H1 (cell line): ENCODE results near the gene RAPGEF6. TPM values are rescaled to one million over a fixed set of nuclear protein-coding genes. Genes with fewer than 3 reads are reported as not detected.

Experiments
- CTCF ChIA-PET: fragments of 300-600 bp; sonication (Branson Sonifier 250); formaldehyde crosslinking; loops from one replicate; lab custom pipeline; 2021; ENCODE audit not compliant: partially characterized antibody; lab: Charles Lee
- POLR2A ChIA-PET: fragments of 300-600 bp; sonication (Branson Sonifier 250); formaldehyde crosslinking; loops from one replicate; lab custom pipeline; 2021; ENCODE audit warnings: inconsistent platforms; ENCODE audit not compliant: partially characterized antibody; lab: Charles Lee
- DNase-seq, 2 experiments: peaks; one replicate each; pipeline versions ENCODE4 v3.0.0 to v3.0.0-alpha.2; 2010 to 2022; ENCODE audit warnings: low spot score in 2 of 2, low read depth in 1 of 2, mixed read lengths in 1 of 2
- FAIRE-seq: peaks from 2 replicates; lab custom pipeline; 2011; peaks lifted over from hg19 to GRCh38; lab: Jason Lieb, UNC
- H2AFZ ChIP-seq: 2 replicates; pipeline ENCODE4 v1.8.1; 2012; ENCODE audit warnings: low read length, inconsistent platforms
- H2AK5ac ChIP-seq: 2 replicates; pipeline ENCODE4 v1.6.1; 2013; ENCODE audit warnings: low read depth, low read length
- H2BK120ac ChIP-seq: replicated peaks from 2 replicates; pipeline ENCODE3; 2013; ENCODE audit warnings: low read depth, low read length, inconsistent platforms
- H2BK12ac ChIP-seq: 2 replicates; pipeline ENCODE4 v1.6.1; 2013; ENCODE audit warnings: low read depth, low read length
- H2BK15ac ChIP-seq: 2 replicates; pipeline ENCODE4 v1.6.1; 2013; ENCODE audit warnings: low read length
- H2BK20ac ChIP-seq: 2 replicates; pipeline ENCODE4 v1.6.1; 2013; ENCODE audit warnings: low read length
- H2BK5ac ChIP-seq: 2 replicates; pipeline ENCODE4 v1.6.1; 2013; ENCODE audit warnings: low read depth, low read length
- H3K14ac ChIP-seq: 2 replicates; pipeline ENCODE4 v1.6.1; 2013; ENCODE audit warnings: inconsistent platforms; ENCODE audit not compliant: insufficient read length
- H3K18ac ChIP-seq: 2 replicates; pipeline ENCODE4 v1.6.1; 2013; ENCODE audit warnings: low read length; ENCODE audit errors: extremely low read depth
- H3K23ac ChIP-seq: 2 replicates; pipeline ENCODE4 v1.6.1; 2013; ENCODE audit warnings: inconsistent platforms; ENCODE audit not compliant: insufficient read length
- H3K23me2 ChIP-seq: 2 replicates; pipeline ENCODE4 v1.6.1; 2013; ENCODE audit warnings: low read depth, low read length
- H3K27ac ChIP-seq: 2 replicates; pipeline ENCODE4 v1.6.1; 2011; ENCODE audit warnings: low read depth, low read length, inconsistent platforms
- H3K27me3 ChIP-seq, 4 experiments: replicated peaks in 1 of 4; 1 replicate in 1 of 4; 2 replicates in 3 of 4; pipeline versions ENCODE4 v1.6.1 to v1.8.1; 2011 to 2013; ENCODE audit warnings: low read length in 3 of 4, mild to moderate bottlenecking in 3 of 4, inconsistent platforms in 2 of 4, mixed read lengths in 2 of 4, moderate library complexity in 1 of 4; ENCODE audit not compliant: control insufficient read depth in 3 of 4, insufficient read depth in 3 of 4; ENCODE audit errors: extremely low read depth in 1 of 4
- H3K36me3 ChIP-seq, 4 experiments: 2 replicates each; pipeline versions ENCODE4 v1.6.1 to v1.8.1; 2011 to 2013; ENCODE audit warnings: mild to moderate bottlenecking in 4 of 4, low read length in 3 of 4, moderate library complexity in 2 of 4, control low read depth in 1 of 4, inconsistent platforms in 1 of 4; ENCODE audit not compliant: insufficient read depth in 4 of 4, control insufficient read depth in 2 of 4
- H3K4ac ChIP-seq: replicated peaks from 2 replicates; pipeline ENCODE3; 2013; ENCODE audit warnings: low read length, low read depth, mixed read lengths, inconsistent platforms; ENCODE audit not compliant: insufficient read length
- H3K4me1 ChIP-seq, 4 experiments: replicated peaks in 1 of 4; 1 replicate in 1 of 4; 2 replicates in 3 of 4; pipeline versions ENCODE4 v1.6.1 to v1.8.1; 2011 to 2013; ENCODE audit warnings: low read length in 3 of 4, inconsistent platforms in 2 of 4, mixed read lengths in 1 of 4; ENCODE audit not compliant: insufficient read depth in 4 of 4, control insufficient read depth in 3 of 4
- H3K4me2 ChIP-seq, 2 experiments: 2 replicates each; pipeline versions ENCODE4 v1.6.1 to v1.8.1; 2011 to 2013; ENCODE audit warnings: low read depth in 2 of 2, low read length in 2 of 2, control low read depth in 1 of 2, inconsistent platforms in 1 of 2, mild to moderate bottlenecking in 1 of 2; ENCODE audit not compliant: insufficient read depth in 1 of 2
- H3K4me3 ChIP-seq, 4 experiments: fragments of 200-600, 300-600 bp in 1 of 4; sonication (generic), shearing (Covaris generic), sonication (Bioruptor Twin) in 1 of 4; 2 replicates each; pipeline versions ENCODE4 v1.5.1 to v1.8.1; 2011 to 2016; ENCODE audit warnings: low read length in 4 of 4, low read depth in 3 of 4, control low read depth in 2 of 4, inconsistent platforms in 2 of 4, mild to moderate bottlenecking in 2 of 4, mixed read lengths in 1 of 4, moderate library complexity in 1 of 4; ENCODE audit not compliant: insufficient read depth in 2 of 4; ENCODE audit errors: extremely low read depth in 1 of 4
- H3K56ac ChIP-seq: replicated peaks from 2 replicates; pipeline ENCODE3; 2013; ENCODE audit warnings: low read depth, mild to moderate bottlenecking, mixed read lengths, low read length, inconsistent platforms; ENCODE audit not compliant: insufficient read length
- H3K79me1 ChIP-seq: 2 replicates; pipeline ENCODE4 v1.6.1; 2013; ENCODE audit warnings: low read depth, low read length, control low read depth
- H3K79me2 ChIP-seq, 2 experiments: 2 replicates each; pipeline versions ENCODE4 v1.6.1 to v1.8.1; 2012 to 2013; ENCODE audit warnings: low read length in 2 of 2, mild to moderate bottlenecking in 2 of 2, inconsistent platforms in 1 of 2; ENCODE audit not compliant: insufficient read depth in 2 of 2, control insufficient read depth in 1 of 2
- H3K9ac ChIP-seq, 4 experiments: replicated peaks in 1 of 4; 1 replicate in 1 of 4; 2 replicates in 3 of 4; pipeline versions ENCODE4 v1.6.1 to v1.8.1; 2011 to 2013; ENCODE audit warnings: low read depth in 3 of 4, low read length in 3 of 4, control low read depth in 2 of 4, mild to moderate bottlenecking in 2 of 4, moderate library complexity in 2 of 4, inconsistent platforms in 1 of 4; ENCODE audit errors: extremely low read depth in 1 of 4
- H3K9me3 ChIP-seq, 2 experiments: 2 replicates each; pipeline versions ENCODE4 v1.6.1 to v1.8.1; 2012 to 2013; ENCODE audit warnings: mild to moderate bottlenecking in 2 of 2, moderate library complexity in 2 of 2, control low read depth in 1 of 2, inconsistent platforms in 1 of 2, low read depth in 1 of 2, low read length in 1 of 2, mixed read lengths in 1 of 2; ENCODE audit not compliant: insufficient read depth in 2 of 2
- H4K20me1 ChIP-seq, 2 experiments: replicated peaks in 1 of 2; 2 replicates each; pipeline versions ENCODE3 to v1.8.1; 2011 to 2013; ENCODE audit warnings: inconsistent platforms in 2 of 2, low read length in 2 of 2, mild to moderate bottlenecking in 1 of 2; ENCODE audit not compliant: insufficient read depth in 2 of 2, control insufficient read depth in 1 of 2
- H4K5ac ChIP-seq: 2 replicates; pipeline ENCODE4 v1.6.1; 2013; ENCODE audit warnings: low read length, low read depth, mixed read lengths, inconsistent platforms; ENCODE audit not compliant: insufficient read length
- H4K8ac ChIP-seq: 2 replicates; pipeline ENCODE4 v1.8.0; 2013; ENCODE audit warnings: mild to moderate bottlenecking, moderate library complexity, low read length, inconsistent platforms; ENCODE audit not compliant: insufficient read depth; ENCODE audit errors: extremely low read depth
- H4K91ac ChIP-seq: replicated peaks from 2 replicates; pipeline ENCODE3; 2013; ENCODE audit warnings: low read length, mixed read lengths, inconsistent platforms; ENCODE audit not compliant: insufficient read length
- ATF2 ChIP-seq: IDR thresholded peaks from 2 replicates; pipeline ENCODE4 v1.6.1; 2012; ENCODE audit warnings: low read length, inconsistent platforms
- CBX8 ChIP-seq: fragments of 300-800, 300-1000 bp; sonication (generic); IDR thresholded peaks from 2 replicates; pipeline ENCODE4 v1.7.1; 2016; ENCODE audit warnings: low read depth, low read length, borderline replicate concordance
- CHD1 ChIP-seq: IDR thresholded peaks from 2 replicates; pipeline ENCODE4 v1.6.1; 2012; ENCODE audit warnings: low read depth, low read length, improper control_type of control experiment
- GABPA ChIP-seq: IDR thresholded peaks from 2 replicates; pipeline ENCODE4 v1.6.1; 2011; ENCODE audit warnings: mild to moderate bottlenecking, low read length, moderate library complexity, borderline replicate concordance; ENCODE audit not compliant: insufficient read depth
- HDAC2 ChIP-seq, 2 experiments: fragments of 300-600 bp in 1 of 2; sonication (generic) in 1 of 2; IDR thresholded peaks; 2 replicates each; pipeline ENCODE4 v1.6.1; 2011 to 2012; ENCODE audit warnings: low read depth in 2 of 2, low read length in 2 of 2, mild to moderate bottlenecking in 2 of 2, moderate library complexity in 2 of 2, borderline replicate concordance in 1 of 2, inconsistent platforms in 1 of 2
- SP4 ChIP-seq: IDR thresholded peaks from 2 replicates; pipeline ENCODE4 v1.6.1; 2012; ENCODE audit warnings: low read length, inconsistent platforms
- polyA plus RNA-seq, 7 experiments: library from polyadenylated mRNA; depleted of rRNA in 3 of 7; stranded (reverse) in 5 of 7; unstranded in 2 of 7; fragments of >200 nt in 5 of 7; fragments of 200-250 nt in 2 of 7; gene quantifications; 1 replicate in 5 of 7; 2 replicates in 1 of 7; 4 replicates in 1 of 7; pipeline versions ENCODE4 v1.2.1 to v1.2.3, GENCODE V29; 2011 to 2013; ENCODE audit warnings: missing spikeins in 2 of 7, mixed read lengths in 2 of 7
- total RNA-seq: library from RNA; stranded (reverse); fragmentation: NEBNext Ultra II Directional; extraction: Animal tissue kit (Norgen Biotek cat#: 25700); gene quantifications from 2 replicates; pipeline ENCODE4 v1.2.1, GENCODE V29; 2021

The RAPGEF6 gene
- total and polyA plus RNA-seq, 2 of the 8 experiments (the other 6 are each of a cell fraction or from before 2014, with no cell fraction given): 4.8 to 20.0 TPM

GRCh38 chr5:131378721-131379541 is 256.1 kb downstream of the RAPGEF6 start:
- Histone ChIP-seq H2BK12ac (no peak overlapping the region), H2BK20ac (no peak overlapping the region), H3K9ac (no peak overlapping the region), H2AK5ac (no peak overlapping the region), H3K23me2 (no peaks in the 10 kb centered on the region), H3K9me3 (no peaks in the 10 kb centered on the region), H3K79me2 (0 out of 4 replicates have a peak, but pooled peaks cover 0 to 2% of the 10 kb centered on the region in 2 experiments), H4K5ac (no peak overlapping the region), H4K20me1 (peaks cover 0 to 6% of the 10 kb centered on the region in 2 experiments), H3K4me1 (peaks cover 0 to 4% (median 0%) of the 10 kb centered on the region in 4 experiments; a peak in 1 of 7 replicates), H3K18ac (no peak overlapping the region), H2AFZ (no peak overlapping the region), H2BK5ac (no peak overlapping the region), H3K27me3 (no peaks in the 10 kb centered on the region), H4K8ac (no peak overlapping the region), H3K27ac (no peak overlapping the region), H3K56ac (no peak overlapping the region), H4K91ac (no peak overlapping the region), H3K79me1 (no peaks in the 10 kb centered on the region; the same call in 1 of the 2 replicates), H3K36me3 (no peaks in the 10 kb centered on the region), H2BK120ac (no peak overlapping the region), H3K23ac (no peak overlapping the region), H3K4ac (no peak overlapping the region), H3K4me3 (no peak overlapping the region), H3K4me2 (no peak overlapping the region), H3K14ac (no peak overlapping the region), H2BK15ac (no peak overlapping the region)
- TF ChIP-seq GABPA: no peak
- no peak for TF ChIP-seq CHD1
- no peak for TF ChIP-seq ATF2
- no peak for TF ChIP-seq SP4
- TF ChIP-seq CBX8: no peak
- no peak for TF ChIP-seq HDAC2 (IDR thresholded peaks at IDR 0.05; ENCODE audit: borderline replicate concordance in 1 of 2, low read depth in 2 of 2, low read length in 2 of 2)
- CTCF ChIA-PET: interaction anchor here (1.0 to 1.7 kb wide), 3 partner anchors 10 to 120 kb away, joined by 3 to 5 read pairs (median 3); no protein-coding TSS in a partner anchor
- DNase-seq (no peak), FAIRE-seq (no peak)
- POLR2A ChIA-PET: interaction anchor here (1.1 kb wide), 1 partner anchor 12 kb away, joined by 3 read pairs; no protein-coding TSS in a partner anchor
